Measurements from ENCODE around the gene CTRL.

DNA sequence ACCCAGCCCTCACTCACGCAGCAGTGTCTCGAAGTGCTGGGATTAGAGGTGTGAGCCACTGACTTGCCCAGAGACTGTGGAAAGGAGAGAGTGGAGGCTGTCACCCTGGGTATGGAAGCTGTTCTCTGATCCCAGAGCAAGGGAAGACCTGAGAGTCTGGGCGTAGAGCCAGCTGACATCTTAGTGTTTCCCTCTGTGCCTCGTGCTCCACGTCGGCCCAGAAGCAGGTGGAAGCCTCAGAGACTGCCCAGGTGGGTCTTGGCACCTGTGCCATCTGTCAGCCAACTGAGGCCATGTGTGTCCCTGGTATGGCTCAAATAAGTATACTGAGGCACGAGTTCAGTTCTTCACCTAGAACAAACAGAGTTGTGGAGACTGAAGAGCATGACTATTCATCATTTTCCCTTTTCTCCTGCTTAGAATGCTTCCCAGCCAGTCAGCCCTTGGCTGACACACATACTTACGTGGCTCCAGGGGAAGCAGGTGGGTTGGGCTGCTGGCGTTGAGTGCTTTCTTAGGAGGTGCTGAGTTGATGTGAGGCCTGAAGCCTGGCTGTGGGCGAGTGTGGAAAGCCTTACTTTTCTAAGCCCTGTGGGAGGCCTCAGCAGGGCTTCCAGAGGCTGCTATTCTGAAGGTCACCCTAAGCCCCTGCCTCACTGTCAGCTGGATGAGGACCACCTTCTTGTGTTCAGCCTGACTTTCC lies 8.1 kb downstream of the CTRL start:
- no peak for TF ChIP-seq CTCF (IDR thresholded peaks at IDR 0.05 in 4 of 5, conservative IDR thresholded peaks at IDR 0.05 in 1 of 5)
- TF ChIP-seq POLR2A (IDR thresholded peaks at IDR 0.05) = no peak
